A673 (cell line): ENCODE data around the gene MACROH2A2.

Experiments
- EZH2 ChIP-seq: fragments of 200-600 bp; sonication (generic); IDR thresholded peaks from 2 replicates; pipeline ENCODE4 v1.6.1; 2017; ENCODE audit warnings: borderline replicate concordance, low read depth, mild to moderate bottlenecking, mixed read lengths, antibody characterized with exemption, low read length; ENCODE audit not compliant: poor library complexity, severe bottlenecking
- TF ChIP-seq, protein P1 (sequence below): fragments of 300-800, 200-600 bp; sonication (generic); conservative IDR thresholded peaks from 2 replicates; pipeline ENCODE4 v1.5.1; 2017; ENCODE audit warnings: low read depth, mild to moderate bottlenecking, antibody characterized with exemption, low read length, moderate library complexity, mixed read lengths

- TF ChIP-seq, protein P1, sequence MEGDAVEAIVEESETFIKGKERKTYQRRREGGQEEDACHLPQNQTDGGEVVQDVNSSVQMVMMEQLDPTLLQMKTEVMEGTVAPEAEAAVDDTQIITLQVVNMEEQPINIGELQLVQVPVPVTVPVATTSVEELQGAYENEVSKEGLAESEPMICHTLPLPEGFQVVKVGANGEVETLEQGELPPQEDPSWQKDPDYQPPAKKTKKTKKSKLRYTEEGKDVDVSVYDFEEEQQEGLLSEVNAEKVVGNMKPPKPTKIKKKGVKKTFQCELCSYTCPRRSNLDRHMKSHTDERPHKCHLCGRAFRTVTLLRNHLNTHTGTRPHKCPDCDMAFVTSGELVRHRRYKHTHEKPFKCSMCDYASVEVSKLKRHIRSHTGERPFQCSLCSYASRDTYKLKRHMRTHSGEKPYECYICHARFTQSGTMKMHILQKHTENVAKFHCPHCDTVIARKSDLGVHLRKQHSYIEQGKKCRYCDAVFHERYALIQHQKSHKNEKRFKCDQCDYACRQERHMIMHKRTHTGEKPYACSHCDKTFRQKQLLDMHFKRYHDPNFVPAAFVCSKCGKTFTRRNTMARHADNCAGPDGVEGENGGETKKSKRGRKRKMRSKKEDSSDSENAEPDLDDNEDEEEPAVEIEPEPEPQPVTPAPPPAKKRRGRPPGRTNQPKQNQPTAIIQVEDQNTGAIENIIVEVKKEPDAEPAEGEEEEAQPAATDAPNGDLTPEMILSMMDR = no peak
- TF ChIP-seq EZH2 = no peak
Observed at GRCh38 chr10:70088308-70088698, 35.7 kb downstream of the MACROH2A2 start.
